Islet precursor cell (in vitro differentiated cells): Measurements from ENCODE around the gene VASN.

Source experiments
- DNase-seq: peaks from one replicate; pipeline ENCODE4 v3.0.0-alpha.2; 2018

VASN gene

GRCh38 chr16:4354512-4355409 is 16.9 kb upstream of the VASN start:
- DNase-seq: no peak

GRCh38 chr16:4356820-4357219 is 14.8 kb upstream of the VASN start:
- DNase-seq: no peak

- DNase-seq: no peak
These were observed 13.4 kb upstream of the VASN start for GRCh38 chr16:4358236-4358635.

GRCh38 chr16:4358831-4359561 is 12.7 kb upstream of the VASN start:
- DNase-seq: peak; percentile 83

GRCh38 chr16:4359914-4360313 is 11.7 kb upstream of the VASN start:
- DNase-seq: no peak

GRCh38 chr16:4360538-4361021 is 11.1 kb upstream of the VASN start:
- peak; percentile 90 for DNase-seq

GRCh38 chr16:4361033-4361943 is 10.4 kb upstream of the VASN start:
- no peak for DNase-seq

- DNase-seq: no peak
These were observed 9.7 kb upstream of the VASN start for GRCh38 chr16:4361944-4362311.

GRCh38 chr16:4362476-4363135 is 9.0 kb upstream of the VASN start:
- no peak for DNase-seq

- no peak for DNase-seq
These were observed 7.2 kb upstream of the VASN start for GRCh38 chr16:4364196-4365013.

- DNase-seq: no peak
These were observed 6.6 kb upstream of the VASN start for GRCh38 chr16:4365014-4365406.

GRCh38 chr16:4365615-4366014 is 6.0 kb upstream of the VASN start:
- no peak for DNase-seq

GRCh38 chr16:4366016-4366415 is 5.6 kb upstream of the VASN start:
- no peak for DNase-seq

GRCh38 chr16:4367393-4367856 is 4.2 kb upstream of the VASN start:
- no peak for DNase-seq

GRCh38 chr16:4369007-4369733 is 2.5 kb upstream of the VASN start:
- peak; percentile 86 for DNase-seq

GRCh38 chr16:4370151-4370550 is 1.5 kb upstream of the VASN start:
- no peak for DNase-seq

- DNase-seq: no peak
These were observed 885 bp upstream of the VASN start for GRCh38 chr16:4370570-4371356.

- no peak for DNase-seq
These were observed 441 bp downstream of the VASN start for GRCh38 chr16:4372001-4372577.

- no peak for DNase-seq
These were observed 1.1 kb downstream of the VASN start for GRCh38 chr16:4372578-4373355.
